ENCODE measurements around the gene LONP1.

LONP1 gene

DNA sequence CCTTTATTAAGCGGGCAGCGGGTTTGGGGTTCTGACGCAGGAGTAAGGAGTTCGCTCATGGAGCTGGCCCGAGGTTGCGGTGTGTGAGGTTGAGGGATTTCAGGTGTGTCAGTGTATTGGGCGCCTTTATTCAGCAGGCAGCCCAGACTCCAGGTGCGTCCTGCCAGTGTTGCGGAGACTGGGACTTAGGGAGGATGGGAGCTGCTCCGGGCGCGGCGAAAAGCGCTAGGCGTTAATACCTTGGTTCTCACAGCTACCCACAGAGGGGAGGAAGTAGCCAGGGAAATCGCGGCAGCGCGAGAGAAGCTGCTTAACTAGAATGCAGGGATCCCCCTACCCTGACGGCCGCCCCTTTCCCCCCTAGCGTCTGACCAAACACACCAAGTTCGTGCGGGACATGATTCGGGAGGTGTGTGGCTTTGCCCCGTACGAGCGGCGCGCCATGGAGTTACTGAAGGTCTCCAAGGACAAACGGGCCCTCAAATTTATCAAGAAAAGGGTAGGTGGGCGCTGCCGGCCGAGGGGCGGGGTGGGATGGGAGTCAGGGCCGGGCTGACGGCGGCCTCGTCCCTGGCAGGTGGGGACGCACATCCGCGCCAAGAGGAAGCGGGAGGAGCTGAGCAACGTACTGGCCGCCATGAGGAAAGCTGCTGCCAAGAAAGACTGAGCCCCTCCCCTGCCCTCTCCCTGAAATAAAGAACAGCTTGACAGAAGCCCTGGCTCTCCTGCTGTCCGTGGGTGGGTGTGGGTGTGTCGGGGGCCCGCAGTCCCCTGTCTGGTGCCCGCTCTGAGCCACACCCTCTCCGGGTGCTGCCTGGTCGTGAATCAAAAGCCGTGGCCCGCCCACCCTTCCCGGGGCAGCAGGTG, 28.8 kb downstream of the LONP1 start (continued):
- TF ChIP-seq ZNF362 (tag by site-specific recombination; IDR thresholded peaks at IDR 0.05) (no peak), ZFP69B (tag by site-specific recombination; IDR thresholded peaks at IDR 0.05) (no peak), ZNF292 (tag by site-specific recombination; IDR thresholded peaks at IDR 0.05; ENCODE audit: borderline replicate concordance, low read depth) (no peak), ZBTB11 (tag by site-specific recombination; conservative IDR thresholded peaks at IDR 0.05; ENCODE audit: low read depth) (0 out of 2 replicates have a peak, but pooled peaks have one; percentile 13), ZNF175 (tag by site-specific recombination; IDR thresholded peaks at IDR 0.05) (no peak), ZNF707 (tag by site-specific recombination; IDR thresholded peaks at IDR 0.05) (no peak), ZNF549 (tag by site-specific recombination; IDR thresholded peaks at IDR 0.05) (no peak), ZNF214 (tag by site-specific recombination; IDR thresholded peaks at IDR 0.05; ENCODE audit: borderline replicate concordance) (no peak), ZNF133 (tag by site-specific recombination; IDR thresholded peaks at IDR 0.05) (no peak), ZNF18 (tag by site-specific recombination; IDR thresholded peaks at IDR 0.05) (no peak), ZNF747 (tag by site-specific recombination; IDR thresholded peaks at IDR 0.05) (no peak), ZNF571 (tag by site-specific recombination; IDR thresholded peaks at IDR 0.05) (no peak), SP2 (tag by site-specific recombination; IDR thresholded peaks at IDR 0.05) (peak; percentile 49), ZFP37 (tag by site-specific recombination; IDR thresholded peaks at IDR 0.05) (peak; percentile 7; the same call in 1 of the 2 replicates)
- TF ChIP-seq, protein P1, sequence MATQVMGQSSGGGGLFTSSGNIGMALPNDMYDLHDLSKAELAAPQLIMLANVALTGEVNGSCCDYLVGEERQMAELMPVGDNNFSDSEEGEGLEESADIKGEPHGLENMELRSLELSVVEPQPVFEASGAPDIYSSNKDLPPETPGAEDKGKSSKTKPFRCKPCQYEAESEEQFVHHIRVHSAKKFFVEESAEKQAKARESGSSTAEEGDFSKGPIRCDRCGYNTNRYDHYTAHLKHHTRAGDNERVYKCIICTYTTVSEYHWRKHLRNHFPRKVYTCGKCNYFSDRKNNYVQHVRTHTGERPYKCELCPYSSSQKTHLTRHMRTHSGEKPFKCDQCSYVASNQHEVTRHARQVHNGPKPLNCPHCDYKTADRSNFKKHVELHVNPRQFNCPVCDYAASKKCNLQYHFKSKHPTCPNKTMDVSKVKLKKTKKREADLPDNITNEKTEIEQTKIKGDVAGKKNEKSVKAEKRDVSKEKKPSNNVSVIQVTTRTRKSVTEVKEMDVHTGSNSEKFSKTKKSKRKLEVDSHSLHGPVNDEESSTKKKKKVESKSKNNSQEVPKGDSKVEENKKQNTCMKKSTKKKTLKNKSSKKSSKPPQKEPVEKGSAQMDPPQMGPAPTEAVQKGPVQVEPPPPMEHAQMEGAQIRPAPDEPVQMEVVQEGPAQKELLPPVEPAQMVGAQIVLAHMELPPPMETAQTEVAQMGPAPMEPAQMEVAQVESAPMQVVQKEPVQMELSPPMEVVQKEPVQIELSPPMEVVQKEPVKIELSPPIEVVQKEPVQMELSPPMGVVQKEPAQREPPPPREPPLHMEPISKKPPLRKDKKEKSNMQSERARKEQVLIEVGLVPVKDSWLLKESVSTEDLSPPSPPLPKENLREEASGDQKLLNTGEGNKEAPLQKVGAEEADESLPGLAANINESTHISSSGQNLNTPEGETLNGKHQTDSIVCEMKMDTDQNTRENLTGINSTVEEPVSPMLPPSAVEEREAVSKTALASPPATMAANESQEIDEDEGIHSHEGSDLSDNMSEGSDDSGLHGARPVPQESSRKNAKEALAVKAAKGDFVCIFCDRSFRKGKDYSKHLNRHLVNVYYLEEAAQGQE (tag by site-specific recombination; IDR thresholded peaks at IDR 0.05) = no peak
- TF ChIP-seq, protein P2, sequence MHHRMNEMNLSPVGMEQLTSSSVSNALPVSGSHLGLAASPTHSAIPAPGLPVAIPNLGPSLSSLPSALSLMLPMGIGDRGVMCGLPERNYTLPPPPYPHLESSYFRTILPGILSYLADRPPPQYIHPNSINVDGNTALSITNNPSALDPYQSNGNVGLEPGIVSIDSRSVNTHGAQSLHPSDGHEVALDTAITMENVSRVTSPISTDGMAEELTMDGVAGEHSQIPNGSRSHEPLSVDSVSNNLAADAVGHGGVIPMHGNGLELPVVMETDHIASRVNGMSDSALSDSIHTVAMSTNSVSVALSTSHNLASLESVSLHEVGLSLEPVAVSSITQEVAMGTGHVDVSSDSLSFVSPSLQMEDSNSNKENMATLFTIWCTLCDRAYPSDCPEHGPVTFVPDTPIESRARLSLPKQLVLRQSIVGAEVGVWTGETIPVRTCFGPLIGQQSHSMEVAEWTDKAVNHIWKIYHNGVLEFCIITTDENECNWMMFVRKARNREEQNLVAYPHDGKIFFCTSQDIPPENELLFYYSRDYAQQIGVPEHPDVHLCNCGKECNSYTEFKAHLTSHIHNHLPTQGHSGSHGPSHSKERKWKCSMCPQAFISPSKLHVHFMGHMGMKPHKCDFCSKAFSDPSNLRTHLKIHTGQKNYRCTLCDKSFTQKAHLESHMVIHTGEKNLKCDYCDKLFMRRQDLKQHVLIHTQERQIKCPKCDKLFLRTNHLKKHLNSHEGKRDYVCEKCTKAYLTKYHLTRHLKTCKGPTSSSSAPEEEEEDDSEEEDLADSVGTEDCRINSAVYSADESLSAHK (tag by site-specific recombination; IDR thresholded peaks at IDR 0.05) = no peak
- TF ChIP-seq, protein P3, sequence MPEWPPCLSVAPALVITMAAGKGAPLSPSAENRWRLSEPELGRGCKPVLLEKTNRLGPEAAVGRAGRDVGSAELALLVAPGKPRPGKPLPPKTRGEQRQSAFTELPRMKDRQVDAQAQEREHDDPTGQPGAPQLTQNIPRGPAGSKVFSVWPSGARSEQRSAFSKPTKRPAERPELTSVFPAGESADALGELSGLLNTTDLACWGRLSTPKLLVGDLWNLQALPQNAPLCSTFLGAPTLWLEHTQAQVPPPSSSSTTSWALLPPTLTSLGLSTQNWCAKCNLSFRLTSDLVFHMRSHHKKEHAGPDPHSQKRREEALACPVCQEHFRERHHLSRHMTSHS (tag by site-specific recombination; IDR thresholded peaks at IDR 0.05) = no peak
- TF ChIP-seq, protein P4, sequence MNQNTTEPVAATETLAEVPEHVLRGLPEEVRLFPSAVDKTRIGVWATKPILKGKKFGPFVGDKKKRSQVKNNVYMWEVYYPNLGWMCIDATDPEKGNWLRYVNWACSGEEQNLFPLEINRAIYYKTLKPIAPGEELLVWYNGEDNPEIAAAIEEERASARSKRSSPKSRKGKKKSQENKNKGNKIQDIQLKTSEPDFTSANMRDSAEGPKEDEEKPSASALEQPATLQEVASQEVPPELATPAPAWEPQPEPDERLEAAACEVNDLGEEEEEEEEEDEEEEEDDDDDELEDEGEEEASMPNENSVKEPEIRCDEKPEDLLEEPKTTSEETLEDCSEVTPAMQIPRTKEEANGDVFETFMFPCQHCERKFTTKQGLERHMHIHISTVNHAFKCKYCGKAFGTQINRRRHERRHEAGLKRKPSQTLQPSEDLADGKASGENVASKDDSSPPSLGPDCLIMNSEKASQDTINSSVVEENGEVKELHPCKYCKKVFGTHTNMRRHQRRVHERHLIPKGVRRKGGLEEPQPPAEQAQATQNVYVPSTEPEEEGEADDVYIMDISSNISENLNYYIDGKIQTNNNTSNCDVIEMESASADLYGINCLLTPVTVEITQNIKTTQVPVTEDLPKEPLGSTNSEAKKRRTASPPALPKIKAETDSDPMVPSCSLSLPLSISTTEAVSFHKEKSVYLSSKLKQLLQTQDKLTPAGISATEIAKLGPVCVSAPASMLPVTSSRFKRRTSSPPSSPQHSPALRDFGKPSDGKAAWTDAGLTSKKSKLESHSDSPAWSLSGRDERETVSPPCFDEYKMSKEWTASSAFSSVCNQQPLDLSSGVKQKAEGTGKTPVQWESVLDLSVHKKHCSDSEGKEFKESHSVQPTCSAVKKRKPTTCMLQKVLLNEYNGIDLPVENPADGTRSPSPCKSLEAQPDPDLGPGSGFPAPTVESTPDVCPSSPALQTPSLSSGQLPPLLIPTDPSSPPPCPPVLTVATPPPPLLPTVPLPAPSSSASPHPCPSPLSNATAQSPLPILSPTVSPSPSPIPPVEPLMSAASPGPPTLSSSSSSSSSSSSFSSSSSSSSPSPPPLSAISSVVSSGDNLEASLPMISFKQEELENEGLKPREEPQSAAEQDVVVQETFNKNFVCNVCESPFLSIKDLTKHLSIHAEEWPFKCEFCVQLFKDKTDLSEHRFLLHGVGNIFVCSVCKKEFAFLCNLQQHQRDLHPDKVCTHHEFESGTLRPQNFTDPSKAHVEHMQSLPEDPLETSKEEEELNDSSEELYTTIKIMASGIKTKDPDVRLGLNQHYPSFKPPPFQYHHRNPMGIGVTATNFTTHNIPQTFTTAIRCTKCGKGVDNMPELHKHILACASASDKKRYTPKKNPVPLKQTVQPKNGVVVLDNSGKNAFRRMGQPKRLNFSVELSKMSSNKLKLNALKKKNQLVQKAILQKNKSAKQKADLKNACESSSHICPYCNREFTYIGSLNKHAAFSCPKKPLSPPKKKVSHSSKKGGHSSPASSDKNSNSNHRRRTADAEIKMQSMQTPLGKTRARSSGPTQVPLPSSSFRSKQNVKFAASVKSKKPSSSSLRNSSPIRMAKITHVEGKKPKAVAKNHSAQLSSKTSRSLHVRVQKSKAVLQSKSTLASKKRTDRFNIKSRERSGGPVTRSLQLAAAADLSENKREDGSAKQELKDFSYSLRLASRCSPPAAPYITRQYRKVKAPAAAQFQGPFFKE (tag by site-specific recombination; IDR thresholded peaks at IDR 0.05; ENCODE audit: borderline replicate concordance) = no peak
